Esophagus muscularis mucosa (tissue), 4 donors: ENCODE data around the gene NTM.

Experiments
- EP300 ChIP-seq: sonication (generic); formaldehyde crosslinking; IDR thresholded peaks from one replicate; pipeline ENCODE4 v1.6.1; 2017; ENCODE audit warnings: antibody characterized with exemption
- POLR2AphosphoS5 ChIP-seq, 2 donors: sonication (generic); formaldehyde crosslinking; IDR thresholded peaks; one replicate each; pipeline ENCODE4 v1.6.1; 2017; ENCODE audit warnings: antibody characterized with exemption in 2 of 2
- TF ChIP-seq, protein P1 (sequence below), 3 experiments: fragments of 200-600 bp in 2 of 3; fragments of 450-650 bp in 1 of 3; sonication (generic) in 2 of 3; IDR thresholded peaks; one replicate each; pipeline ENCODE4 v1.5.1; 2017 to 2019; ENCODE audit warnings: antibody characterized with exemption in 3 of 3, mild to moderate bottlenecking in 2 of 3, moderate library complexity in 1 of 3

DNA sequence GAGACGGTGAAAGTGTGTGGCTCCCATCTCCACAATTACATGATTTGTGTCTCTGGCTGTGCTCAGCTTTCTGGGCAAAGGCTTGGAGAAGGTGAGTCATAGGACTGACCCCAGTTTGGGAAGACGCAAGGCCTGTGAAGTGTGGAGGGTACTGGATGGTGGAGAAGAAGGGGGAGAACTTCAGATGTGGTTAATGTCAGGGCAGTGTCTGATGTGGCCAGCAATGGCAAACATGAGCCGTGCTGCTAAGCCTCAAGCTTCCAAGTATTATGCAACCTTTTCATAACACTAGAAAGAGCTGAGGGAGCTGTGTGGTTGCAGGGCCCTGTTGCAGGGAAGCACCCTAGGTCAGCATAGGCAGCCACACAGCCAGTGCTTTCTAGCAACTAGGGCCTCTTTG lies 110.9 kb downstream of the NTM start:
- TF ChIP-seq, protein P1, sequence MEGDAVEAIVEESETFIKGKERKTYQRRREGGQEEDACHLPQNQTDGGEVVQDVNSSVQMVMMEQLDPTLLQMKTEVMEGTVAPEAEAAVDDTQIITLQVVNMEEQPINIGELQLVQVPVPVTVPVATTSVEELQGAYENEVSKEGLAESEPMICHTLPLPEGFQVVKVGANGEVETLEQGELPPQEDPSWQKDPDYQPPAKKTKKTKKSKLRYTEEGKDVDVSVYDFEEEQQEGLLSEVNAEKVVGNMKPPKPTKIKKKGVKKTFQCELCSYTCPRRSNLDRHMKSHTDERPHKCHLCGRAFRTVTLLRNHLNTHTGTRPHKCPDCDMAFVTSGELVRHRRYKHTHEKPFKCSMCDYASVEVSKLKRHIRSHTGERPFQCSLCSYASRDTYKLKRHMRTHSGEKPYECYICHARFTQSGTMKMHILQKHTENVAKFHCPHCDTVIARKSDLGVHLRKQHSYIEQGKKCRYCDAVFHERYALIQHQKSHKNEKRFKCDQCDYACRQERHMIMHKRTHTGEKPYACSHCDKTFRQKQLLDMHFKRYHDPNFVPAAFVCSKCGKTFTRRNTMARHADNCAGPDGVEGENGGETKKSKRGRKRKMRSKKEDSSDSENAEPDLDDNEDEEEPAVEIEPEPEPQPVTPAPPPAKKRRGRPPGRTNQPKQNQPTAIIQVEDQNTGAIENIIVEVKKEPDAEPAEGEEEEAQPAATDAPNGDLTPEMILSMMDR (IDR thresholded peaks at IDR 0.05) = no peak
- TF ChIP-seq EP300 (no peak), POLR2AphosphoS5 (IDR thresholded peaks at IDR 0.05) (no peak)
